CD4-positive, CD25-positive, alpha-beta regulatory T cell (primary cell): ENCODE data around the gene NLRP4. TPM values are rescaled to one million over a fixed set of nuclear protein-coding genes. Genes with fewer than 3 reads are reported as not detected.
"Not testable (repeated sequence)": the region's sequence is repeated elsewhere in the genome, so short reads cannot be mapped to it uniquely, and the experiment has no call there.

Experiments
- ATAC-seq, 2 donors: fragments of 150-1000 bp; cut with Tn5 transposase; one replicate each; pipeline ENCODE4 v1.10.0; 2021; ENCODE audit warnings: low read depth in 2 of 2, moderate number of reproducible peaks in 2 of 2, moderate library complexity in 1 of 2
- DNase-seq, 3 donors: peaks; one replicate each; pipeline versions ENCODE4 v3.0.0 to v3.0.0-alpha.2; 2012 to 2022; ENCODE audit warnings: mixed read lengths in 1 of 3
- H3K27ac ChIP-seq: one replicate; pipeline ENCODE4 v1.7.0; 2013; ENCODE audit warnings: mild to moderate bottlenecking, low read length; ENCODE audit not compliant: insufficient read depth, poor library complexity, severe bottlenecking
- H3K27me3 ChIP-seq: one replicate; pipeline ENCODE4 v1.7.0; 2013; ENCODE audit warnings: low read length; ENCODE audit not compliant: control insufficient read depth, insufficient read depth
- H3K36me3 ChIP-seq: one replicate; pipeline ENCODE4 v1.7.0; 2013; ENCODE audit warnings: mild to moderate bottlenecking, low read length, moderate library complexity; ENCODE audit not compliant: control insufficient read depth, insufficient read depth
- H3K4me1 ChIP-seq: 2 replicates; pipeline ENCODE4 v1.7.0; 2013; ENCODE audit warnings: mild to moderate bottlenecking, low read length; ENCODE audit not compliant: insufficient read depth, control insufficient read depth, poor library complexity, severe bottlenecking
- H3K4me3 ChIP-seq: one replicate; pipeline ENCODE4 v1.7.0; 2013; ENCODE audit warnings: low read depth, mild to moderate bottlenecking, low read length, moderate library complexity
- H3K9me3 ChIP-seq, 2 experiments: 1 replicate in 1 of 2; 2 replicates in 1 of 2; pipeline ENCODE4 v1.7.0; 2013; ENCODE audit warnings: low read length in 2 of 2, mild to moderate bottlenecking in 1 of 2, moderate library complexity in 1 of 2; ENCODE audit not compliant: control insufficient read depth in 2 of 2
- H3K27ac Mint-ChIP-seq, 3 donors: one replicate each; pipeline ENCODE4 v1.8.0; 2020 to 2022; ENCODE audit warnings: mild to moderate bottlenecking in 3 of 3, mixed read lengths in 3 of 3, moderate library complexity in 2 of 3
- H3K27me3 Mint-ChIP-seq: one replicate; pipeline ENCODE4 v1.8.0; 2022; ENCODE audit warnings: mild to moderate bottlenecking, mixed read lengths
- H3K36me3 Mint-ChIP-seq: one replicate; pipeline ENCODE4 v1.8.0; 2020; ENCODE audit warnings: mixed read lengths
- H3K4me1 Mint-ChIP-seq, 4 donors: one replicate each; pipeline ENCODE4 v1.8.0; 2020 to 2022; ENCODE audit warnings: mixed read lengths in 4 of 4, mild to moderate bottlenecking in 1 of 4
- H3K4me3 Mint-ChIP-seq, 4 donors: one replicate each; pipeline ENCODE4 v1.8.0; 2020 to 2022; ENCODE audit warnings: mild to moderate bottlenecking in 4 of 4, mixed read lengths in 4 of 4, moderate library complexity in 3 of 4
- H3K9me3 Mint-ChIP-seq, 7 donors: one replicate each; pipeline ENCODE4 v1.8.0; 2020 to 2022; ENCODE audit warnings: mixed read lengths in 7 of 7, mild to moderate bottlenecking in 3 of 7, moderate library complexity in 2 of 7
- polyA plus RNA-seq, 4 donors: library from polyadenylated mRNA; unstranded; fragments of 300-500 nt; fragmentation: Illumina TruSeq; gene quantifications; one replicate each; pipeline ENCODE4 v1.2.3, GENCODE V29; 2021
- total RNA-seq: library from RNA; stranded (reverse); gene quantifications from one replicate; pipeline ENCODE4 v1.2.3, GENCODE V29; 2022

The NLRP4 gene
- total and polyA plus RNA-seq, 5 donors from 2014 or later = not detected

- DNase-seq (no peak), ATAC-seq (no peak)
- Mint-ChIP-seq H3K27ac (no peak overlapping the region), H3K9me3 (peaks cover 0 to 26% (median 8%) of the 10 kb centered on the region in 7 donors), H3K27me3 (no peaks in the 10 kb centered on the region), H3K4me3 (no peak overlapping the region), H3K4me1 (peaks cover 0 to 4% (median 0%) of the 10 kb centered on the region in 4 donors), H3K36me3 (no peaks in the 10 kb centered on the region)
- Histone ChIP-seq H3K27me3 (no peaks in the 10 kb centered on the region), H3K27ac (no peak overlapping the region), H3K36me3 (no peaks in the 10 kb centered on the region), H3K4me1 (no peaks in the 10 kb centered on the region), H3K9me3 (peaks cover 1 to 7% of the 10 kb centered on the region in 2 experiments), H3K4me3 (no peak overlapping the region)
Observed at GRCh38 chr19:55913643-55914268, 77.4 kb downstream of the NLRP4 start.

GRCh38 chr19:55923556-55923955, 87.2 kb downstream of the NLRP4 start:
- H3K27me3 Mint-ChIP-seq = peaks cover 4% of the 10 kb centered on the region
- no peaks in the 10 kb centered on the region for H3K36me3 Mint-ChIP-seq
- Histone ChIP-seq H3K36me3 (no peaks in the 10 kb centered on the region), H3K27me3 (no peaks in the 10 kb centered on the region), H3K4me1 (no peaks in the 10 kb centered on the region), H3K9me3 (peaks cover 10 to 15% of the 10 kb centered on the region in 2 experiments), H3K4me3 (no peak overlapping the region), H3K27ac (no peak overlapping the region)
- peaks cover 0 to 32% (median 7%) of the 10 kb centered on the region in 7 donors for H3K9me3 Mint-ChIP-seq
- no peaks in the 10 kb centered on the region for H3K4me1 Mint-ChIP-seq
- no peak overlapping the region for H3K4me3 Mint-ChIP-seq
- H3K27ac Mint-ChIP-seq = no peak overlapping the region
- no peak for ATAC-seq
- no peak for DNase-seq

GRCh38 chr19:55927991-55928390, 91.7 kb downstream of the NLRP4 start:
- H3K4me1 ChIP-seq = no peaks in the 10 kb centered on the region
- Mint-ChIP-seq H3K27me3 (no peaks in the 10 kb centered on the region), H3K4me1 (no peaks in the 10 kb centered on the region), H3K27ac (no peak overlapping the region), H3K9me3 (peaks cover 0 to 18% (median 9%) of the 10 kb centered on the region in 7 donors), H3K36me3 (no peaks in the 10 kb centered on the region), H3K4me3 (no peak overlapping the region)
- DNase-seq (no peak), ATAC-seq (no peak)
- H3K9me3 ChIP-seq = peaks cover 4% of the 10 kb centered on the region in 2 experiments
- H3K36me3 ChIP-seq = no peaks in the 10 kb centered on the region
- H3K27me3 ChIP-seq = no peaks in the 10 kb centered on the region
- no peak overlapping the region for H3K4me3 ChIP-seq
- H3K27ac ChIP-seq = no peak overlapping the region

GRCh38 chr19:55929258-55929657, 92.9 kb downstream of the NLRP4 start:
- H3K9me3 ChIP-seq, H3K4me1 ChIP-seq, H3K36me3 Mint-ChIP-seq, ATAC-seq, DNase-seq, H3K36me3 ChIP-seq, H3K4me1 Mint-ChIP-seq, H3K4me3 Mint-ChIP-seq, H3K27ac Mint-ChIP-seq, H3K27ac ChIP-seq, H3K27me3 Mint-ChIP-seq, H3K4me3 ChIP-seq, H3K27me3 ChIP-seq: not testable (repeated sequence)
- H3K9me3 Mint-ChIP-seq = peaks cover 0 to 13% (median 6%) of the 10 kb centered on the region in 7 donors

- Mint-ChIP-seq H3K9me3 (peaks cover 0 to 12% (median 9%) of the 10 kb centered on the region in 7 donors), H3K4me3 (no peak overlapping the region), H3K27ac (no peak overlapping the region), H3K27me3 (no peaks in the 10 kb centered on the region), H3K4me1 (no peaks in the 10 kb centered on the region), H3K36me3 (no peaks in the 10 kb centered on the region)
- peaks cover 0 to 1% of the 10 kb centered on the region in 2 experiments for H3K9me3 ChIP-seq
- no peak overlapping the region for H3K27ac ChIP-seq
- H3K27me3 ChIP-seq = no peaks in the 10 kb centered on the region
- ATAC-seq (no peak), DNase-seq (no peak)
- H3K36me3 ChIP-seq = no peaks in the 10 kb centered on the region
- no peaks in the 10 kb centered on the region for H3K4me1 ChIP-seq
- H3K4me3 ChIP-seq = no peak overlapping the region
Observed at GRCh38 chr19:55930996-55931515, 94.7 kb downstream of the NLRP4 start.

Other genes with a start within 250 kb of the NLRP4 start
- gene FIZ1, start 237.0 kb upstream of the NLRP4 start, total RNA-seq = 13.0 TPM
- gene FIZ1, start 237.0 kb upstream of the NLRP4 start, polyA plus RNA-seq = 1 to 10 TPM; 1.3 to 3.5 (median 1.5) TPM
- 13.7 TPM for gene ZNF524, start 236.3 kb upstream of the NLRP4 start, total RNA-seq
- gene ZNF524, start 236.3 kb upstream of the NLRP4 start, polyA plus RNA-seq = 10 to 100 TPM; 38.5 to 53.7 (median 44.5) TPM
- 12.8 TPM for gene ZNF865, start 230.9 kb upstream of the NLRP4 start, total RNA-seq
- gene ZNF865, start 230.9 kb upstream of the NLRP4 start, polyA plus RNA-seq = under 1 TPM; 0.05 to 0.13 (median 0.10) TPM
- 11.1 TPM for gene ZNF784, start 212.0 kb upstream of the NLRP4 start, total RNA-seq
- 1 to 10 TPM; 1.0 to 2.4 (median 1.6) TPM for gene ZNF784, start 212.0 kb upstream of the NLRP4 start, polyA plus RNA-seq
- 30.8 TPM for gene ZNF580, start 195.5 kb upstream of the NLRP4 start, total RNA-seq
- gene ZNF580, start 195.5 kb upstream of the NLRP4 start, polyA plus RNA-seq = 10 to 100 TPM; 14.3 to 18.9 (median 16.0) TPM
- gene ZNF581, start 192.9 kb upstream of the NLRP4 start, total RNA-seq = 23.7 TPM
- gene ZNF581, start 192.9 kb upstream of the NLRP4 start, polyA plus RNA-seq = 10 to 100 TPM; 26.5 to 36.6 (median 35.1) TPM
- gene CCDC106, start 188.3 kb upstream of the NLRP4 start, total RNA-seq = 0.99 TPM
- gene CCDC106, start 188.3 kb upstream of the NLRP4 start, polyA plus RNA-seq = 1 to 10 TPM in 1 of 4 donors, under 1 TPM in 3; 0.22 to 1.0 (median 0.51) TPM
- 283 TPM for gene U2AF2, start 181.5 kb upstream of the NLRP4 start, total RNA-seq
- gene U2AF2, start 181.5 kb upstream of the NLRP4 start, polyA plus RNA-seq = 1 to 10 TPM; 7.2 to 9.3 (median 8.2) TPM
- 46.1 TPM for gene EPN1, start 161.3 kb upstream of the NLRP4 start, total RNA-seq
- gene EPN1, start 161.3 kb upstream of the NLRP4 start, polyA plus RNA-seq = 1 to 10 TPM; 6.3 to 8.3 (median 7.6) TPM
- not detected for gene NLRP9, start 98.1 kb upstream of the NLRP4 start, total RNA-seq
- gene NLRP9, start 98.1 kb upstream of the NLRP4 start, polyA plus RNA-seq = not detected
- gene RFPL4A, start 77.4 kb upstream of the NLRP4 start, total RNA-seq = not detected
- not detected for gene RFPL4A, start 77.4 kb upstream of the NLRP4 start, polyA plus RNA-seq
- not detected for gene RFPL4AL1, start 67.4 kb upstream of the NLRP4 start, total RNA-seq
- not detected for gene RFPL4AL1, start 67.4 kb upstream of the NLRP4 start, polyA plus RNA-seq
- not detected for gene NLRP11, start 4.5 kb upstream of the NLRP4 start, total RNA-seq
- gene NLRP11, start 4.5 kb upstream of the NLRP4 start, polyA plus RNA-seq = not detected
- gene NLRP13, start 95.8 kb downstream of the NLRP4 start, total RNA-seq = not detected
- gene NLRP13, start 95.8 kb downstream of the NLRP4 start, polyA plus RNA-seq = not detected
- not detected for gene NLRP8, start 111.3 kb downstream of the NLRP4 start, total RNA-seq
- not detected for gene NLRP8, start 111.3 kb downstream of the NLRP4 start, polyA plus RNA-seq
- gene NLRP5, start 150.2 kb downstream of the NLRP4 start, total RNA-seq = not detected
- gene NLRP5, start 150.2 kb downstream of the NLRP4 start, polyA plus RNA-seq = not detected